NCI-H2171 treated with DMSO at 0.1 percent for 48 hours (cell line): ENCODE results near the gene HMCN2.
"Not testable (repeated sequence)": the region's sequence is repeated elsewhere in the genome, so short reads cannot be mapped to it uniquely, and the experiment has no call there.

Experiments
- DNase-seq: peaks from one replicate; lab custom pipeline; 2025; lab: John Stamatoyannopoulos, UW

Gene HMCN2

DNA sequence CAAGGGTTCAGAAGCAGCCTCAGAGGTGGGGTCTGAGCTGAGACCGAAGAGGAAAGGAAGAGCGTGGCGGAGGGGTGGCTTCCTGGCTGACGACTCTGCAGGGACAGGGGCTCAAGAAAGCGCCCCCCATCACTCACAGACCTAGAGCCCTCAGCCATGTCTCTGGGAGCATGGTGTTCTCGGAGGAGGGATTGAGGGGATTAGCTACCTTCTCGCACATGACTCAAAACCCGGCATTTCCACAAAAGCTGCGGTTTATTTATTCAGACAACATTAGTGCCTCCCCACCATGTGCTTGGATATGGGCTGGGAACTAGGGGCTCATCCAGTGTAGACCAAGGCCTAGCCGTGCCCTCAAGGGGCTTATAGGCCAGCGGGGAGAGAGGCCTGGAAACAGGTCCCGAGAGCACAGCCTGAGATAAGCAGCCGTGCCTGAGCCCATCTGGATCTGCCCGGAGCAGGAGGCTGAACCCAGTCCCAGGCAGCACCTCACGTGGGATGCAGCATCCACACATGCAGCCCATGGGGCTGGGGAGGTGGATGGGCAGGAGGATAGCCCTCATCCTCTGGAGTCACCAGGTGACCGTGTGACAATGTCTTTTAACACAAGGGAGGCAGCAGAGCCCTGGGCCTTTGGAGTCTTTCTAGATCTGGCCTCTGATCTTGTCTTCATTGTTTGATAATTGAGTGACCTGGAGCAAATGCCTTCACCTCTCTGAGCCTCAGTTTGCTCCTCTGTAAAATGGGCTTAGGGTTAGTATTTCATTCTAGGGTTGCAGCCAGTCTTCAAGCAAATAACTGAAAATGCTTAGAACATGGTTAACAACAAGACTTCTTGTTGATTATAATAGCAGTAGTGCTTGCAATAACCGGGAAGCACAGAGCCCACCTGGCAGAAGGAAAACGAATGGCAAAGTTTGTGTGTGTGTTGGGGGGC is 878 bp upstream of the HMCN2 start:
- DNase-seq = no peak

DNA sequence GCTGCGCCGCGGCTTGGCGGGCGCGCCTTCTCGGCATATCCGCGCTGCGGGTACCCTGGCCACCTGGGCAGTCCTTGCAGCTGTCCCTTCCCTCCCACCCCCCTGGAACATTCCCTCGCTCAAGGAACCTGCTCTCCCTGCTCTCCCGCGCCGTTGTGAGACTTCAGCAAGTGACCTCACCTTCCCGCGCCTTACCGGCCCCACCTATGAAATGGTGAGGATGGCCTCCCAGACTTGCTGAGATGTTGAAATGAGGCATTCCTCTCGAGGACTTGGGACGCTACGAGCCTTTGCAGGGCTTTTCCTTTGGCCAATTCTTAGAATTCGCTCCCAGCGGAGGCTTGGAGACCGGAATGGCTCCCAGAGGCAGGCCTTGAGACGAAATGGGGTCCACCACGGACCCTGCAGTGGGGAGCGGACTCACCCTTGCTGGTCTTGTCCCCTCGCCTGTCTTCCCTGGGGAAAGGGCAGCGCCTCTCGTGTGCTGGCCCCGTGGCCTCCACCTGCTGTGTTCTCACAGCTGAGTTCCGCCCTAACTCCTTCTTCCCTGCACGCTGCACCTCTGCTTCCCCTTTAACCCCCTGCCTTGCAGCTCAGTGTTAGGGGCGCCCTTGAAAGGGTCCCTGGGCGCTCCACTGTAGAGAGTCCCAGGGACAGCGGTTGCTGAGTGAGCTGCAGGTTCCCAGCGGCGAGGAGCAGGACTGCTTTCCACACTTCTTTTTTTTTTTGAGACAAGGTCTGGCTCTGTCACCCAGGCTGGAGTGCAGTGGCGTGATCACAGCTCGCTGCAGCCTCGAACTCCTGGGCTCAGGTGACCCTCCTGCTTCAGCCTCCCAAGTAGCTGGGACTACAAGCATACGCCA is 907 bp downstream of the HMCN2 start:
- no peak for DNase-seq

DNA sequence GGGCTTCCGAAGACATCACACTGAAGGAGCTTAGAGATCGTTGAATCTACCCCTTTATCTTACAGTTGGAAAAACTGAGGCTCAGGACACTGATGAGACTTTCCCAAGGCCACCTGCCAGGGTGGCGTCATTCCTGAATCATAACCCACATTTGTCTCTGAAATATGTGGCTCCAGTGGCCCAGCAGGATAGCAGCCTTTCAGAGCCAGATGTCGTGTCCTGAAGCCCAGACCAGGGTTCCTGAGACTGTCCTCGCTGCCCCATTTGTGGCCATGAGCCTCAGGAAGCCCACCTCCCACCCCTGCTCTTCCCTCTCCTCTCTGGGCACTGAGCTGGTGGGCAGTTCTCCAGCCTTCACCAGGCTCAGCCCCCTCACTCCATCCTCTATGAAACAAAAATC is 2.4 kb downstream of the HMCN2 start:
- peak; percentile 61 for DNase-seq

DNA sequence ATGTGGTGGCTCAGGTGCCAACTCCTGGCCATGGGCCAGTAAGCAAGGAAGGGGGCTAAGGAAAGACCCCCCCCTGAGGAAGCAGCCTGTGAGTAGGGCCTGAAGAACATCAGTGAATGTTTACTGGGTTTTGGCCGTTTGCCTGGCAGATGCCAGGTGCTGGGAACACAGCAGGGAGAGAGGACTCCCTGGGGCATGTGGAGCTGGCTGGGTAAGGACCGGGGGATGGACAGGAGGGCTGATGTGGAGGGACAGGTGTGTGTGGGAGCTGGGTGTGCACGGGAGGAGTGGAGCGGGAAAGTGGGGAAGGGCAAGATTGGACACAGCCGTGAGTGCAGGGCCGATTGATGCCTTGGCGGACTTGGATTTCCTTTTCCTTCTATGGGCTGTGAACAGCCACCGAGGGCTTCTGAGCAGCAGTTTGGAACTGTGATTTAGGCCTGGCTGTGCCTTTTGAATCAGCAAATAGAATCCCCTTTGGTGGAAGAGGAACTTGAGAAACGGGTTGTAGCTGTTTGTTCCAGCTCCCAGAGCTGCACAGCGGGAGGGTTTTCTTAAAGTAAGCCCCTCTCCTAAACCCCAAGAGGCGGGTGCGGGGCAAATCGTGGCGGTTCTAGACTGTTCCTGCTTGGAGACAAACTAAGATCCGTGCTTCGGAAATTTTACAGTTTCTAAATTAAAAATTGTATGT is 3.1 kb downstream of the HMCN2 start:
- peak; percentile 100 for DNase-seq

DNA sequence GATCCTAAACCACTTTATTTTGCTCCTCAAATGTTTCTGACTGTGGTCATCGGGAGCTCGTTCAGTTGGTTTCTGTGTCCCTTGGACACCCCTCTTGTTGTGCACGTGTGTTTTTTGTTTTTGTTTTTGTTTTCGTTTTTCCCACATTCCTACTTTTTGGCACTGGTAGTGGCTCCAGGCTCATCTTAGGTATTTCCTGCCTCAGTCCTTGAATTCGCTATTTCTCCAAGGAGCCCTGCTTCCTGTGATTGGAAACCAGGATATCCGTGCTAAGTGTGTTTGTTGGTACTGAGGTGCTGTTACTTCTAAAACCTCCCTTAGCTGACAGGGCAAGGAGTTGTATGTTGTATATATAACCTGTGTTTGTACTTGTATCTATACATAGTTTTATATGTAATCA is 5.9 kb downstream of the HMCN2 start:
- DNase-seq = no peak

DNA sequence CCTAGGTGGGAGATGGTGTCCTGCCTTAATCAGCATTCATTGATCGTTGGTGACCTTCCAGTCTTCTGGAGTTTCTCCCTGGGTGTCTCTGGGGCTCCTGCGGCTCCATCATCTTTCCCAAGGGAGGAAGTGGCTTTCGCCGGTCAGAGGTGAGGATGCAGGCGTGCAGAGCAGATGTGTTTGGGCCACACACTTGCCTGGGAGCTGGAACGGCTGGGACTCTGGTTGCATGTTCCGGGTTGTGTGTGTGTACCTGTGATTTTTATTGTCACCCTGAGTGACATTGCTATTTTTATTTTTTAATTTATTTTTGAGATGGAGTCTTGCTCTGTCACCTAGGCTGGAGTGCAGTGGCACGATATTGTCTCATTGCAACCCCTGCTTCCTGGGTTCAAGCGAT is 9.6 kb downstream of the HMCN2 start:
- no peak for DNase-seq

DNA sequence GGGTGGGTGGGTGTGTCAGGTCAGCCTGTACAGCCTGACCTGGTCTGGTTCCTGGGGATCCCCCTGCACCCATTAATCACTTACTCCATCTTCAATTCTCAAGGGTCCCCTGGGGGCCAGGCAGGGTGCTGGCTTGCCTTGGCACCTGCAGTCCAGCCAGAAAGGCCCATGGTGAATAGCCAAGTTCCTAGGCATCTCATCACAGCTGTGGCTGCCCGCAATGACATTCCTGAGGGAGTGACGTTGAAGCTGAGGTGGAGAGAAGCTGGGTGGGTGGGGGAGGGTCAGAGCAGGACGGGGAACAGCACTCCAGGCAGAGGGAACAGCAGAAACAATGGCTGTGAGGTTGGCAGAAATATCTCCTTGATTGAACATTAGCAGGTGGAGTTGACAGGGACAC is 10.6 kb downstream of the HMCN2 start:
- DNase-seq = no peak

DNA sequence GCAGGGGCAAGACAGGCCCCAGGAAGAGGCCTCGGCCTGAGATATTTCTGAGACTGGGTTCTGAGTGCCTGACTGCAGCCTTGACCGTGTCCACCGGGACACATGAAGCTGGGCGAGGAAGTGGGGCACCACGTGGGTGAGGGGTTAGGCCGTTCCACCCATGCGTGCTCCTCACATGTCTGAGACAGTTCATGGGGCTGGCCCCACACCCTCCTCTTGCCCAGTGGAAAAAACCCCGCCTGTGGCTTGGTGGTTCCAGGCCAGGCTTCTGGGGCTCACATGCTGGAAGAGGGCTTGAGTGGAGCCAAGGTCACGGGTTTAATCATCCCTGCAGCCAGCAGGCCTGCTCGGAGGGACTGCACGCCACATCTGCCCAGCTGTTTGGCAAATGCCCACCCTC is 11.4 kb downstream of the HMCN2 start:
- DNase-seq = no peak

DNA sequence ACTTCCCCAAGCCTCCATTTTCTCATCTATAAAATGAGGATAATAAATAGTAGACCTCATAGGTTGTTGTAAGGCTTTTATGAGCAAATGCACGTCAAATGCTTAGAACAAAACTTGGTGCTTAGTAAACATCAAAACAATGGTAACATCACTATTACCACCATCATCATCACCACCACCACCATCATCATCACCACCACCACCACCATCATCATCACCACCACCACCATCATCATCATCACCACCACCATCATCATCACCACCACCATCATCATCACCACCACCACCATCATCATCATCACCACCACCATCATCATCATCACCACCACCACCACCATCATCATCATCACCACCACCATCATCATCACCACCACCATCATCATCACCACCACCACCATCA is 12.0 kb downstream of the HMCN2 start:
- DNase-seq = not testable (repeated sequence)

DNA sequence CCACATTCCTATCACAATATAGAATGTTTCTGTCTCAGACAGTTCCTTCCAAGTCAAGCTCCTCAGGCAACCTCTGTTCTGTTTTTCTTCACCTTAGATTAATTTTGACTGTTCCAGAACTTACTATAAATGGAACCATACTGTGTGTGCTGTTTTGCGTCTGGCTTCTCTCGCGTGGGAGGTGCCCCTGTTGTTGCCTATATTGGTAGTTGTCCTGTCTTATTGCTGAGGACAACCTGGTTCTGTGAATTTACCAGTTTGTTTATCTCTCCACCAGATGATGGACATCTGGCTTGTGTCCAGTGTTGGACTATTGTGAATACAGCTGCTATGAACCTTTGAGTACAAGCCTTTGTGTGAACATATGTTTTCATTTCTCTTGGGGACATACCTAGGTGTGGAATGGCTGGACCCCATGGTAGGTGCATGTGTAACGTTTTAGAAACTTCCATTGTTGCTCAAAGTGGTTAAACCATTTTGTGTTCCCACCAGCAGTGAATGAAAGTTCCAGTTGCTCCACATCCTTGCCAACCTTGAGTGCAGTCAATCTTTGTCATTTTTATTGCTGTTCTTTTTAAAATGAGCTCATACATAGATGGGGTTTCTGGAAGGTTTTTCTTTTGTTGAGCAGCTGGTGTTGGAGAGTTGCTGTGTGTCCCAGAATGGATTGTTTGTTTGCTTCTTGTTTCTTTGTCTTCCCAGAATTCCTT is 18.1 kb downstream of the HMCN2 start:
- no peak for DNase-seq

DNA sequence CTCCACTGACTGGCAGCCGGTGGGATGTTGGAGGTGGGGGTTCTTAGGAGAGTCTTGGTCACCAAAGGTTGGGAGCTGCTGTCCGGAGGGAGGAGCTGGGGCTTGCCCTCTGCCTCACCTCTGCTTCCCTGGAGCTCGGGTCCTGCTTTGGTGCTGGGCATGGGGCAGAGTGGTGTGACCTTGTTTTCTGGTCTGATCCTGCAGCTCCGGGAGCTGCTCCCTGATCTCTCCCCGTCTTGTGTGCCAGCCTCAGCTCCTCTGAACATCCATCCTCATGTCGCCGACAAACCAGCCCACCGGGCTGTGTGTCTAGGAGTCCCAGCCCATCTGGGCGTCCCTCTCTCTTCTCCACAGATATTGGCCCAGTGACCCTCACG is 18.7 kb downstream of the HMCN2 start:
- DNase-seq = no peak

DNA sequence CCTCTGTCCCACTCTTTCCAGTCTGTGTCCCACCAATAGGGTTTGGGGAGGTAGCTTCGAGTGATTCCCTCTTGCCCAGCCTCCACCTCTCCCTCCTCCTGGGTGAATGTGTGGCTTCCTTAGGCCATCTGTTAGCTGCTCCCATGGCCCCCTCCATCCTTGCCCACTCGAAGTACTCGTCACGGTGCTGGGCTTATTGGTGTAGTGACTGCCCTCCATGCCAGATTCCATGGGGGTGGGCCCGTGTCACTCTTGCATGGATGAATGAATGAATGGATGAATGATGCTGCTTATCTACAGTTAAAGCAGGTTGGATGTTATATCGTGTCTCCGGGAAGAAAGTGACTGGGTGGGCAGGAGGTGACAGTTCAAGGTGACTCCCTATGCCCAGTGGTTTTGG is 19.1 kb downstream of the HMCN2 start:
- no peak for DNase-seq

DNA sequence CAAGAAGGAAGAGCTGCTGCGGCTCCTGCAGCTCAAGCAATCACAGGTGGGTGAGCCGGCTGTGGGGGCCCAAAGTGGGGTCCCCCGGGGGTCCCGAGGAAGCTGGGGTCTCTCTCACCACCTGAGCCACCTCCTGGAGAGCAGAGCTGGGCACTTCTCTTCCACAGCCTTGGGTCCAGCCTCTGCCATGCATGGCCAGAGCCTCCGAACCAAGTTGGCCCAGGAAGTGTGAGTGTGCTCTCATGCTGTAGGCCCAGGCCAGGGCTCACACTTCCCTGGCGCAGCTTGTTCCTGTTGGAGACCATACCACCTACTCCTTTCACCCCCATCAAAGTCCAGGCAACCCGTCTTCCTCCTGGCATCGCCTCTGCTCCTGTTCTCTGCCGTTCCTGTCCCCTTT is 19.7 kb downstream of the HMCN2 start:
- DNase-seq = no peak

DNA sequence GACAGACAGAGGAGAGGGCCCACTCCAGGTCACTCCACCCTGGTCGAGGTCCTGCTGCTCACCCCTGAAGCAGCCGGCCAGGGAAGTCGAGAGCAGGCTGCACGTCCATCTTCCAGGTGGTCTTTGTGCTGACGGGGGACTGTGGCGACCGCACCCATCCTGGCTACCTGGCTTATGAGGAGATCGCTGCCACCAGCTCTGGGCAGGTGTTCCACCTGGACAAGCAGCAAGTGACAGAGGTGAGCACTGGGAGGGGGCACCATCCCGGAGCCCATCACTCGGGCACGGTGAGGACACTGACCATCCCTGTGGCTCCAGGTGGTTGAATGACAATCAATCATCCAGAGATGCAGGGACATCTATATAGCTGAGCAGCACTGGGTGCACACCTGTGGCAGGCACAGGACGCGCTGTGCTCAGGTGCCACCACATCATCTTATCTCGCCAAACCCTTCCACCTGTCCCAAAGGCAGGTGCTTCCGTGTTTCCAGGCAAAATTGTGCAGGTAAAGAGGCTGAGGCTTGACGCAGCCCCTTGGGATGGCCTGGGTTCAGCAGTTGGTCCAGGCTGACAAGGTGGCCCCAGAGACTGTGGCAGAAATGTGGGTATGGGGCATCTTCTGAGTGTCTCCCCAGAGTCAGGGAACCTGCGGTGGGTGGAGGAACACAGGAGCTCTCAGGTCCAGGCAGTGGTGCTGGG is 20.7 kb downstream of the HMCN2 start:
- DNase-seq = no peak

DNA sequence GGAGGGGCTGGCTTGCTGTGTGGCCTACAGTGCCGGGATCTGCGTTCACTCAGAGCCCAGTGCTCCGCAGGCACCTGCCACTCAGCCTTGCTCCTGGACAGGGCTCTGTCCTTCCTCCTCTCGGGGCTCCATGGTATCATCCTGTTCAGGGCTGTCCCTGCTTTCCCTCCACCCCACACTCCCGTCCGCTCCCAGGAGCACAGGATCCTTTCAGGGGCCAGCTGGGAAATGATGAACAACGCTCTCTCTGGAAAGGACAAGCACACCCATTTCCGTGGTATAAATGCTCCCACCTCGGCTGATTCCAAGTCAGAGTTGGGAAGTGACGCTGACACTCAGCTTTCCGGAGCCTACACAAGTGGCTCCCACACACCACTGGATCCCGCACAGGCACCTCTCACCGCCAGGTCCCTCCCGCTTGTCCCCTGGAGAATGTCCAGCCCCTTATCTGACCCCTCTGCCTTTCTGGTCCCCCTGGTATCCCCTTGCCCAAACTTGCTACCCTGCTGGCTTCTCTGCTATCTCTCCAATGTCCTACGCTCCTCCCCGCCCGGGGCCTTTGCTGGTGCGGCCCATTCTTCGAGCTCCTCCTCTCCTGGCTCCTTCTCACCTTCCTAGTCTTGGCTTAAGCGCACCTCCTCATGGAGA is 21.3 kb downstream of the HMCN2 start:
- DNase-seq = no peak

DNA sequence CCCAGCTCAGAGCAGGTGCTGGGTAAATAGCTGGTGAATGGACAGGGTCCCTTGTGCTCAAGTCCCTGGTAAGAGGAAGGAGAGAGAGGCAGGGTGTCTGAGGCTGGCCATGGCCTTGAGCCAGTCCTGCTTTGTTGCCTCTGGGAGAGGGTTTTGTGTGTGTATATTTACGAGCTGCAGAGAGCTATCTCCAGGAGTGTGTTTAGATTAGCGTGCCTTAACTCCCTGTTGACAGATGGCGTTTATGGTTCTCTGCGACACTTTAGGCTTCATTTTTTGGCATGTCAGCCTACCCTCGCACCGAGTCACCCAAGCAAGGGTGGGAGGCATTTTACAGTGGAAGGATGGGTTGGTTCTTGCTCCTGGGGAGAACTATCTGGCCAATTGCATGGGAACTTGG is 22.2 kb downstream of the HMCN2 start:
- peak; percentile 90 for DNase-seq

DNA sequence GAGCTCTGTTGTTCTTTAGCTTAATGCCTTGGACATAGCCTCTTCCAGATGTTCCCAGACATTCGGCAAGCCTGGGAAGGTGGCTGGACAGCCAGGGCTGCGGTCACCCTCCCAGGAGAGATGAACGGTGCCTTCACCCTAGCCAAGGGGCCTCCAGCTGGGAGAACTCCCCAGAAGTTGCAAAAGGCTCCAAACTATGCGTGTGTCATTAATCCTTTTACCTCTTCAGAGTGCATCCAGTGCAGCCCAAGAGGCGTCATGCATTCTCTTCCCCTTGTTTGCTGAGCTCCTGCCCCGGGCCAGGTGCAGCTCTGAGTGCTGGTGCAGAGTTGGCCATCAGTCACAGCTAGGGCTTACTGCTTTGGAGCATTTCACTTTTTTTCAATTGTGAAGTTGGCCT is 22.8 kb downstream of the HMCN2 start:
- DNase-seq = peak; percentile 38

DNA sequence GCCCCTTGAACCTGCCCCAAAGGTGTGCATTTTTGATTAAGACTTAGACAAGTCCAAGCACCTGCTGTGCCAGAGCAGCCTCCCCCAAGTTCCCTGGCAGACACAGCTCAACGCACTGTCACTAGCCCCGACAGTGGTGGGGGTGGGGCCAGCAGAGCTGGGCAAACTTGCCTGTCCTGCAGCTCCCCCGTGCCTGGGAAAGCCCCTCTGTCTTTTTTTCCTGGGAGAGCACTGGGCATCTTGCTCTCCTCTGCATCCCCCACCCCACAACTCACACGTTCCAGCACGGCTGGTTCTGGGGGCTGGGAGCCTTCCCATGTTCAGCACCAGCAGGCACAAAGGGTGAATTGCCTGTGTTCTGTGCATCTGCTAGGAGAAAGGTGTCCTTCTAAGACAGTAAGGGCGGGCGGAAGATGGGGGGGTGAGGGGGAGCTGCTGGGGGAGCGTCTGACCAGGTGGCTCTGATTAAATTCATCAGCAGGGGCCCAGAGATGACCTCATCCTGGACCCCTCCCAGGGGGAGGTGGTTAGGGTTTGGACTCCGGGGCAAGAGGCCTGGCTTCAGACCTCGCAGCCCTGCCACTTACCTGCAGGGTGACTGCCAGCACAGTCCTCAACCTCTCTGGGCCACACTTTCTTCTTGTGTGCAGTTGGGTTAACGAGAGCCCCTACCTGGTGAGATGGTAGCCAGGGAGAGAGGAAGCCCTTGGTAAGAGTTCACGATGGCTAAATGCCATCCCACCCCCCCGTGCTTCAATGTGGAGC is 23.5 kb downstream of the HMCN2 start:
- DNase-seq = no peak

DNA sequence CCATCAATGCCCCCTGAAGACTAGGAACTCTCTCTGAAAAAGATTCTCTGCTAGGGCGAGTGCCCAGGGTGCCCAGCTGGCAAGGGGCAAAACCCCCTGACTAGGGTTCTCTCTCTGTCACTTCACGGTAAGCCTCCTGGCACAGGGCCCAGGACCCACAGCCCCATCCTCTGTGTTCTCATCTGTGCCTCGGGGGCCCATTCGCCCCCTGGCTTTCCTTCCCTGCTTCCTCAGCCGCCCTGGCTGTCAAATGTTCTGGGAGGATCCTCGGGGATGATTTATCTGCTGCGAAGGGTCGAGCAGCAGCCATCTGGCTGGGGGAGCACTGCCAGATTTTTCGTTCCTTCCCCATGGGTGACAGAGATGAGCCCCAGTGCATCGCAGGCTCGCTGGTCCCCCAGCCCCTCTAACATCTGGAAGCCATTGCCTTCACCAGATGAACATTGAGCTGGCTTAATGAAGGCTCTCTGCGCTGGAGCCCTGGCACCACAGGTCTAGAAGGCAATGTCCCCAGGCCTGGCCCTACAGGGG is 24.2 kb downstream of the HMCN2 start:
- peak; percentile 71 for DNase-seq
